ENCODE measurements around the gene MLPH.

DNA sequence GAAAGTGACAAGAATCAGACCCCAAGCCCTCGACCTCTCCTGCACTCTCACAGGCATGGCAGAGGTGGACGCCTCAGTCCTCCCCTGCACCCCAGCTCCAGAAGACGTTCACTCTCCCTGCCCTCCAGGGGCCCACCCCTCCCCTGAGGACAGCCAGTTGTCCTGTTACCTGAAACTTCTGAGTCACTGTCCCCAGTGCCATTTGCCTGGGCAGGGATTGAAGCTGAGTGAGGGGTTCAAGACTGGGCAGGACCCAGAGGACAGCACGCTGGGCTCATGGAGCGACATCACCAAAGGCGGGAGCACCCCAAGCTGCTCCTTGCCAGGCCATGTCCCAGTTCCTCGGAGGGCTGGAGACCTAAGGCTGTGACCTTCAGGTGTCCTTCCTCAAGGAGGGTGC, 38.9 kb upstream of the MLPH start:
- TF ChIP-seq, protein P1, sequence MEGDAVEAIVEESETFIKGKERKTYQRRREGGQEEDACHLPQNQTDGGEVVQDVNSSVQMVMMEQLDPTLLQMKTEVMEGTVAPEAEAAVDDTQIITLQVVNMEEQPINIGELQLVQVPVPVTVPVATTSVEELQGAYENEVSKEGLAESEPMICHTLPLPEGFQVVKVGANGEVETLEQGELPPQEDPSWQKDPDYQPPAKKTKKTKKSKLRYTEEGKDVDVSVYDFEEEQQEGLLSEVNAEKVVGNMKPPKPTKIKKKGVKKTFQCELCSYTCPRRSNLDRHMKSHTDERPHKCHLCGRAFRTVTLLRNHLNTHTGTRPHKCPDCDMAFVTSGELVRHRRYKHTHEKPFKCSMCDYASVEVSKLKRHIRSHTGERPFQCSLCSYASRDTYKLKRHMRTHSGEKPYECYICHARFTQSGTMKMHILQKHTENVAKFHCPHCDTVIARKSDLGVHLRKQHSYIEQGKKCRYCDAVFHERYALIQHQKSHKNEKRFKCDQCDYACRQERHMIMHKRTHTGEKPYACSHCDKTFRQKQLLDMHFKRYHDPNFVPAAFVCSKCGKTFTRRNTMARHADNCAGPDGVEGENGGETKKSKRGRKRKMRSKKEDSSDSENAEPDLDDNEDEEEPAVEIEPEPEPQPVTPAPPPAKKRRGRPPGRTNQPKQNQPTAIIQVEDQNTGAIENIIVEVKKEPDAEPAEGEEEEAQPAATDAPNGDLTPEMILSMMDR (IDR thresholded peaks at IDR 0.05): no peak
- no peak for TF ChIP-seq POLR2A (IDR thresholded peaks at IDR 0.05)

Measured in lower leg skin (tissue), 3 donors.